NCI-H345 treated with DMSO at 0.1 percent for 48 hours (cell line): ENCODE measurements around the gene CXCL16.
A peak's percentile ranks its signal among the peaks of the same experiment; 100 is the strongest.
"Not testable (repeated sequence)": the region's sequence is repeated elsewhere in the genome, so short reads cannot be mapped to it uniquely, and the experiment has no call there.

Source experiments
- DNase-seq: peaks from one replicate; lab custom pipeline; 2025; ENCODE audit not compliant: unreplicated experiment; lab: John Stamatoyannopoulos, UW

CXCL16 gene

GRCh38 chr17:4721203-4722135 is 18.3 kb downstream of the CXCL16 start:
- DNase-seq, result no peak

- DNase-seq, result no peak
These were observed 18.9 kb downstream of the CXCL16 start for GRCh38 chr17:4720787-4721186.

GRCh38 chr17:4719684-4720221 is 20.0 kb downstream of the CXCL16 start:
- no peak for DNase-seq

- no peak for DNase-seq
These were observed 20.6 kb downstream of the CXCL16 start for GRCh38 chr17:4719146-4719545.

- no peak for DNase-seq
These were observed 21.5 kb downstream of the CXCL16 start for GRCh38 chr17:4718276-4718675.

- no peak for DNase-seq
These were observed 21.9 kb downstream of the CXCL16 start for GRCh38 chr17:4717791-4718190.

- no peak for DNase-seq
These were observed 23.6 kb downstream of the CXCL16 start for GRCh38 chr17:4716081-4716480.

- DNase-seq, result no peak
These were observed 24.5 kb downstream of the CXCL16 start for GRCh38 chr17:4715063-4715744.

- not testable (repeated sequence) for DNase-seq
These were observed 25.2 kb downstream of the CXCL16 start for GRCh38 chr17:4714340-4715062.

GRCh38 chr17:4712526-4712925 is 27.2 kb downstream of the CXCL16 start:
- no peak for DNase-seq

- no peak for DNase-seq
These were observed 28.0 kb downstream of the CXCL16 start for GRCh38 chr17:4711661-4712181.

- DNase-seq, result peak; percentile 0
These were observed 28.8 kb downstream of the CXCL16 start for GRCh38 chr17:4710693-4711634.

GRCh38 chr17:4709794-4710692 is 29.7 kb downstream of the CXCL16 start, which contains the start of gene ARRB2:
Gene ARRB2, plus strand, starts transcription at chr17:4710632. Its CDS starts 90 bp downstream, at chr17:4710722.
- DNase-seq, result peak; percentile 81

GRCh38 chr17:4708436-4708835 is 31.3 kb downstream of the CXCL16 start:
- DNase-seq, result no peak

- DNase-seq, result no peak
These were observed 33.6 kb downstream of the CXCL16 start for GRCh38 chr17:4706121-4706520.

GRCh38 chr17:4704991-4705390 is 34.7 kb downstream of the CXCL16 start:
- DNase-seq, result no peak

GRCh38 chr17:4704574-4704907 is 35.2 kb downstream of the CXCL16 start:
- DNase-seq, result not testable (repeated sequence)

GRCh38 chr17:4703330-4703691 is 36.4 kb downstream of the CXCL16 start:
- no peak for DNase-seq

- DNase-seq, result no peak
These were observed 38.6 kb downstream of the CXCL16 start for GRCh38 chr17:4701116-4701515.
